Neural cell (in vitro differentiated cells): ENCODE data around the gene RAB44.

Experiments used
- CTCF ChIP-seq: fragments of 450-650 bp; IDR thresholded peaks from 2 replicates; pipeline ENCODE4 v1.5.1; 2014; ENCODE audit warnings: antibody characterized with exemption, mild to moderate bottlenecking, moderate library complexity; ENCODE audit not compliant: poor library complexity, severe bottlenecking
- EP300 ChIP-seq: fragments of 450-650 bp; conservative IDR thresholded peaks from 2 replicates; pipeline ENCODE4 v1.6.1; 2014; ENCODE audit warnings: antibody characterized with exemption, mild to moderate bottlenecking, moderate library complexity; ENCODE audit not compliant: poor library complexity, severe bottlenecking
- EZH2 ChIP-seq: fragments of 200-600, 300-800 bp; shearing (Covaris generic), sonication (generic); IDR thresholded peaks from 2 replicates; pipeline ENCODE4 v1.6.1; 2014; ENCODE audit warnings: antibody characterized with exemption, low read length, borderline replicate concordance, mild to moderate bottlenecking; ENCODE audit not compliant: insufficient read depth, poor library complexity, severe bottlenecking
- MXI1 ChIP-seq: fragments of 450-650 bp; conservative IDR thresholded peaks from 2 replicates; pipeline ENCODE4 v1.6.1; 2014; ENCODE audit warnings: antibody characterized with exemption, mild to moderate bottlenecking; ENCODE audit not compliant: poor library complexity, severe bottlenecking
- POLR2AphosphoS5 ChIP-seq: IDR thresholded peaks from 2 replicates; pipeline ENCODE4 v1.6.1; 2012
- RAD21 ChIP-seq: fragments of 450-650 bp; conservative IDR thresholded peaks from 2 replicates; pipeline ENCODE4 v1.6.1; 2014; ENCODE audit warnings: antibody characterized with exemption, mild to moderate bottlenecking, moderate library complexity
- REST ChIP-seq: IDR thresholded peaks from 2 replicates; pipeline ENCODE4 v1.6.1; 2012; ENCODE audit warnings: borderline replicate concordance
- SMC3 ChIP-seq: fragments of 450-650 bp; conservative IDR thresholded peaks from 2 replicates; pipeline ENCODE4 v1.6.1; 2014; ENCODE audit warnings: antibody characterized with exemption, mild to moderate bottlenecking, moderate library complexity; ENCODE audit not compliant: poor library complexity
- TAF1 ChIP-seq: IDR thresholded peaks from 2 replicates; pipeline ENCODE4 v1.6.1; 2012; ENCODE audit warnings: low read depth

- TF ChIP-seq RAD21: no peak
- TF ChIP-seq POLR2AphosphoS5: no peak
- no peak for TF ChIP-seq EP300
- no peak for TF ChIP-seq CTCF
- no peak for TF ChIP-seq TAF1
- no peak for TF ChIP-seq EZH2
- no peak for TF ChIP-seq MXI1
- no peak for TF ChIP-seq REST
- no peak for TF ChIP-seq SMC3
These were observed 41.2 kb upstream of the RAB44 start for GRCh38 chr6:36656441-36656840.
